HEK293 (cell line): Measurements from ENCODE around the gene NTSR2.
A peak's percentile ranks its signal among the peaks of the same experiment; 100 is the strongest.

Source experiments
- CTCF ChIA-PET: fragments of 350-600 bp; formaldehyde crosslinking; extraction: SDS; loops from one replicate; lab custom pipeline; 2021; ENCODE audit warnings: antibody characterized with exemption; lab: Yijun Ruan, JAX
- POLR2A ChIA-PET: fragments of 300-600 bp; formaldehyde crosslinking; extraction: SDS; loops from one replicate; lab custom pipeline; 2020; ENCODE audit warnings: antibody characterized with exemption, inconsistent platforms; lab: Yijun Ruan, JAX
- H3K27ac ChIP-seq: fragments of 200-500 bp; sonication (Bioruptor generic); 2 replicates; pipeline ENCODE4 v1.5.1; 2014; ENCODE audit warnings: low read depth, low read length, control low read depth, inconsistent platforms; ENCODE audit errors: extremely low read depth
- H3K36me3 ChIP-seq, 2 experiments: fragments of 200-500 bp in 1 of 2; sonication (Bioruptor generic) in 1 of 2; 1 replicate in 1 of 2; 2 replicates in 1 of 2; pipeline ENCODE4 v1.5.1; 2014 to 2017; ENCODE audit warnings: inconsistent platforms in 2 of 2, low read length in 2 of 2; ENCODE audit not compliant: control insufficient read depth in 2 of 2, insufficient read depth in 1 of 2
- H3K4me1 ChIP-seq: fragments of 200-500 bp; sonication (Bioruptor generic); 2 replicates; pipeline ENCODE4 v1.5.1; 2014; ENCODE audit warnings: mild to moderate bottlenecking, low read length, inconsistent platforms; ENCODE audit not compliant: control insufficient read depth, insufficient read depth
- H3K4me3 ChIP-seq: 2 replicates; pipeline ENCODE4 v1.5.1; 2011; ENCODE audit warnings: low read depth, mild to moderate bottlenecking, control low read depth, low read length, moderate library complexity
- H3K9me3 ChIP-seq: fragments of 200-500 bp; sonication (Bioruptor generic); 2 replicates; pipeline ENCODE4 v1.5.1; 2014; ENCODE audit warnings: low read depth, low read length, inconsistent platforms; ENCODE audit not compliant: control insufficient read depth, insufficient read depth
- BCL11B ChIP-seq: fragments of 450-650 bp; formaldehyde crosslinking; IDR thresholded peaks from 2 replicates; pipeline ENCODE4 v1.5.1; 2016; ENCODE audit warnings: low read depth, missing biosample characterization, missing genetic modification characterization
- KLF9 ChIP-seq: fragments of 450-650 bp; formaldehyde crosslinking; IDR thresholded peaks from 2 replicates; pipeline ENCODE4 v1.5.1; 2016; ENCODE audit warnings: missing biosample characterization, missing genetic modification characterization, low read depth
- RBAK ChIP-seq: fragments of 450-650 bp; formaldehyde crosslinking; IDR thresholded peaks from 2 replicates; pipeline ENCODE4 v1.5.1; 2016; ENCODE audit warnings: missing biosample characterization, missing genetic modification characterization
- ZBTB10 ChIP-seq: fragments of 450-650 bp; formaldehyde crosslinking; IDR thresholded peaks from 2 replicates; pipeline ENCODE4 v1.5.1; 2016; ENCODE audit warnings: missing biosample characterization, missing genetic modification characterization
- ZFHX2 ChIP-seq: fragments of 450-650 bp; formaldehyde crosslinking; conservative IDR thresholded peaks from 2 replicates; pipeline ENCODE4 v1.5.1; 2016; ENCODE audit warnings: missing biosample characterization, missing genetic modification characterization
- ZFP3 ChIP-seq: fragments of 450-650 bp; formaldehyde crosslinking; IDR thresholded peaks from 2 replicates; pipeline ENCODE4 v1.5.1; 2016; ENCODE audit warnings: low read depth, missing biosample characterization, missing genetic modification characterization
- ZNF112 ChIP-seq: fragments of 450-650 bp; formaldehyde crosslinking; IDR thresholded peaks from 2 replicates; pipeline ENCODE4 v1.5.0; 2017; ENCODE audit warnings: missing biosample characterization, missing genetic modification characterization
- ZNF140 ChIP-seq: fragments of 450-650 bp; formaldehyde crosslinking; IDR thresholded peaks from 2 replicates; pipeline ENCODE4 v1.5.1; 2016; ENCODE audit warnings: missing biosample characterization, missing genetic modification characterization
- ZNF2 ChIP-seq: fragments of 450-650 bp; formaldehyde crosslinking; IDR thresholded peaks from 2 replicates; pipeline ENCODE4 v1.5.1; 2016; ENCODE audit warnings: missing biosample characterization, missing genetic modification characterization
- ZNF214 ChIP-seq: fragments of 450-650 bp; formaldehyde crosslinking; IDR thresholded peaks from 2 replicates; pipeline ENCODE4 v1.5.1; 2017; ENCODE audit warnings: missing biosample characterization, mild to moderate bottlenecking, missing genetic modification characterization, borderline replicate concordance
- ZNF248 ChIP-seq: fragments of 450-650 bp; formaldehyde crosslinking; IDR thresholded peaks from 2 replicates; pipeline ENCODE4 v1.5.1; 2017; ENCODE audit warnings: missing biosample characterization, missing genetic modification characterization
- ZNF391 ChIP-seq: fragments of 450-650 bp; formaldehyde crosslinking; IDR thresholded peaks from 2 replicates; pipeline ENCODE4 v1.5.1; 2016; ENCODE audit warnings: low read depth, missing biosample characterization, missing genetic modification characterization, borderline replicate concordance
- ZNF530 ChIP-seq: fragments of 450-650 bp; formaldehyde crosslinking; IDR thresholded peaks from 2 replicates; pipeline ENCODE4 v1.5.1; 2016; ENCODE audit warnings: low read depth, missing biosample characterization, missing genetic modification characterization
- ZNF544 ChIP-seq: fragments of 450-650 bp; formaldehyde crosslinking; IDR thresholded peaks from 2 replicates; pipeline ENCODE4 v1.5.0; 2017; ENCODE audit warnings: missing biosample characterization, missing genetic modification characterization
- ZNF571 ChIP-seq: fragments of 450-650 bp; formaldehyde crosslinking; IDR thresholded peaks from 2 replicates; pipeline ENCODE4 v1.5.0; 2017; ENCODE audit warnings: missing biosample characterization, missing genetic modification characterization
- ZNF596 ChIP-seq: fragments of 450-650 bp; IDR thresholded peaks from 2 replicates; pipeline ENCODE4 v1.5.0; 2018; ENCODE audit warnings: missing biosample characterization, mild to moderate bottlenecking, missing genetic modification characterization, moderate library complexity
- ZNF600 ChIP-seq: fragments of 450-650 bp; formaldehyde crosslinking; IDR thresholded peaks from 2 replicates; pipeline ENCODE4 v1.5.1; 2016; ENCODE audit warnings: missing biosample characterization, missing genetic modification characterization
- ZNF610 ChIP-seq: fragments of 450-650 bp; formaldehyde crosslinking; IDR thresholded peaks from 2 replicates; pipeline ENCODE4 v1.5.1; 2016; ENCODE audit warnings: missing biosample characterization, missing genetic modification characterization, borderline replicate concordance
- ZNF768 ChIP-seq: fragments of 450-650 bp; formaldehyde crosslinking; IDR thresholded peaks from 2 replicates; pipeline ENCODE4 v1.5.1; 2018; ENCODE audit warnings: missing biosample characterization, mild to moderate bottlenecking, missing genetic modification characterization
- ZSCAN18 ChIP-seq: fragments of 450-650 bp; formaldehyde crosslinking; IDR thresholded peaks from 2 replicates; pipeline ENCODE4 v1.5.1; 2016; ENCODE audit warnings: missing biosample characterization, missing genetic modification characterization
- ZSCAN30 ChIP-seq: fragments of 450-650 bp; IDR thresholded peaks from 2 replicates; pipeline ENCODE4 v1.5.1; 2018; ENCODE audit warnings: missing biosample characterization, mild to moderate bottlenecking, missing genetic modification characterization, moderate library complexity
- ZXDB ChIP-seq: fragments of 450-650 bp; formaldehyde crosslinking; IDR thresholded peaks from 2 replicates; pipeline ENCODE4 v1.5.1; 2016; ENCODE audit warnings: missing biosample characterization, missing genetic modification characterization

NTSR2 gene

DNA sequence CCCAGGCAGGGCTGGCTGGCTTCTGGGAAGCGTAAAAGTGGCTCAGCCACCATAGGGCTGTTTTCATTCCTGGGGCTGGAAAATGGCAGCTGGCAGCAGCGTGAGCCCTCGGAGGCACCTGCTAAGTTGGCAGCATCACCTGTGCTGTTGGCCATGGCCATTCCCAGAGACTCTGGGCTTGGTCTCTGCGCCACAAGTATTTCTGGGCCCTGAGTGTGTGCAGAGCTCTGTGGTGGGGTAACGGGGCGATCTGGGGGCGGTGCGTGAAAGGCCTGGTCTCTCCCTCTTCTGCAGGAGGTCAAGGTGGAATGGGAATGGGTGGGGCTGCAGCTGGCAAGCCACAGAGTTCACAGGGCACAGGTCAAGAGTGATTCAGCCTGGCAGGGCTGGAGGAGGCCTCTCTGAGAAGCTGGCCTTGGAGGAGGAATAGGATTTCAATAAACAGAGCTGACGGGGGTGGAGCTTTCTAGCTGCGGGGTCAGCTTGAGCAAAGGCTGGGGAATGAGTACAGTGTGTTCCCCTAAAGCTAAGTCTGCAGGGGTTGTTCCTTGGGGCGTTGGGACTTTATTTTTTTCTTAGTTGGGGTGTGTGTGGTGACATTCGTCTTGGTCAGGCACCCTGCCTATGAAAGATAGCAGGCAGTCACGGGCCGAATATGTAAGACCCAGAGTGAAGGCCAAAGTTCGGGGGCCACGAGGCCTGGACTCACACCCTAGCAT lies 10.3 kb upstream of the NTSR2 start:
- no peak overlapping the region for H3K27ac ChIP-seq
- H3K36me3 ChIP-seq: no peaks in the 10 kb centered on the region
- H3K9me3 ChIP-seq: no peaks in the 10 kb centered on the region
- no peak for TF ChIP-seq ZNF596 (tag by site-specific recombination)
- no peak for TF ChIP-seq ZXDB
- no peak for TF ChIP-seq ZNF768 (tag by site-specific recombination)
- no peak for TF ChIP-seq BCL11B (tag by site-specific recombination)
- no peak for TF ChIP-seq ZNF391
- TF ChIP-seq RBAK (tag by site-specific recombination): no peak
- no peak for TF ChIP-seq ZNF248
- no peak for TF ChIP-seq ZNF2 (tag by site-specific recombination)
- ChIA-PET POLR2A (no interaction called here), CTCF (interaction anchor here (0.6 to 13.9 kb wide), 16 partner anchors 9 to 859 kb away, joined by 3 to 247 read pairs (median 8); a partner anchor contains a TSS)
- no peak overlapping the region for H3K4me3 ChIP-seq
- no peaks in the 10 kb centered on the region for H3K4me1 ChIP-seq

DNA sequence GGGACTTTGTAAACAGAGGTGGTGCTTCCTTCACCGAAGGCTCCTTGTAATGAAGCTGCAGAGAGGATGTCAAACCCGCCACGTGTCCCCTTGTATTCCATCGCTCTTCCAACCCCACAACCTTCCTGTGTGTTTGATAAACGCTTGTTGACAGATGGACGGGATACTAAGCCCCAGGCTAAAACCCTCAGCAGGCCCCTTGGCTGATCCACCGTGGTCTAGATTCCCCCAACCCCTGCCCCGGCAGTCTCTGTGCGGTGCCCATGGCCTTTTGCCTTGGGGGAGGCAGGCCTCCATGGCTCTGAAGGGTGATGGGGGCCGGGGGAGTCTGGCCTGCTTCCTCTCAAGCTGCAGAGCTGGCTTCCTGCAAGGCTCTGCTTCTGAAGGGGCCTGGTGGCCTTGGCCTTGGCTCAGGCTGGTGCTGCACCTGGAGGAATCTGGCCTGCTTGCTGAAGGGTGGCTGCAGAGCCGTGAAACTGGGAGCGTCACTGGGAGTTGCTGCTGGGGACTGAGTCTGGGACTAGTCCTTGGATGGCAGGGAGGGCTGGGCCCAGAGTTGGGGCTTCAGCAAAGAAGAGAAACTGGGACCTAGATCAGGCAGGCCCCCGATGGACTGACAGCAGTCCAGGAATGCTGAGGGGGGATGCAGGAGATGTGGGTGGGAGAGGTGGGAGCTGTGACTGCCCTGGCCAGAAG lies 9.6 kb upstream of the NTSR2 start:
- ChIA-PET CTCF (interaction anchor here (1.8 to 3.9 kb wide), 5 partner anchors 8 to 200 kb away, joined by 8 to 39 read pairs (median 14); no protein-coding TSS in a partner anchor), POLR2A (no interaction called here)
- Histone ChIP-seq H3K36me3 (no peaks in the 10 kb centered on the region), H3K4me1 (no peaks in the 10 kb centered on the region), H3K4me3 (no peak overlapping the region), H3K27ac (no peak overlapping the region), H3K9me3 (no peaks in the 10 kb centered on the region)
- TF ChIP-seq ZNF600 (tag by site-specific recombination): no peak
- 0 out of 2 replicates have a peak, but pooled peaks have one; percentile 10 for TF ChIP-seq ZFHX2 (tag by site-specific recombination)
- no peak for TF ChIP-seq ZNF112 (tag by site-specific recombination)
- TF ChIP-seq ZSCAN30 (tag by site-specific recombination): no peak
- TF ChIP-seq ZNF544 (tag by site-specific recombination): no peak

DNA sequence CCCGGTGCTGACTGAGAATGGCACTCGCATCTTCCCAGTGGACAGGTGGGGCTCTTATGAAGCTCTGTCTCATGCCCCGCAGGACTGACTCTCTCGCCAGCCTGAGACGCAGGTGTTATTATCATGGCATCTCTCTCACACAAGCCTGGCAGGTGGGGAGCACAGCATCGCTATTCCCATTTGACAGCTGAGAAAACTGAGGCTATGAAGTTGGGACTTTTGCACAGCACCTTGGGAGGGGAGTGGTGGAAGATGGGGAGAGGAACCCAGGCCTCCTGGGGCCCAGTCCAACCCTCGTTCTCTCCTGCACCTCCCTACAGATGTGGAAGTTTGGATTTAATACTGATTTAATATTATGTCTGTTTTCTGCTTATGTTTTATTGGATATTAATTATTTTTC lies 9.0 kb upstream of the NTSR2 start:
- no peak for TF ChIP-seq KLF9 (tag by site-specific recombination)
- TF ChIP-seq ZNF214 (tag by site-specific recombination): no peak
- no peak for TF ChIP-seq ZNF610 (tag by site-specific recombination)
- no peak for TF ChIP-seq ZBTB10 (tag by site-specific recombination)
- TF ChIP-seq ZSCAN18 (tag by site-specific recombination): no peak
- no peak for TF ChIP-seq ZNF571
- TF ChIP-seq ZNF140 (tag by site-specific recombination): no peak
- TF ChIP-seq ZFP3 (tag by site-specific recombination): no peak
- no peak for TF ChIP-seq ZNF530 (tag by site-specific recombination)
- POLR2A ChIA-PET: no interaction called here
- H3K27ac ChIP-seq: no peak overlapping the region
- H3K36me3 ChIP-seq: no peaks in the 10 kb centered on the region
- no peaks in the 10 kb centered on the region for H3K4me1 ChIP-seq
- no peaks in the 10 kb centered on the region for H3K9me3 ChIP-seq
- CTCF ChIA-PET: interaction anchor here (0.5 to 3.1 kb wide), 5 partner anchors 9 to 399 kb away, joined by 3 to 11 read pairs (median 4); no protein-coding TSS in a partner anchor
- H3K4me3 ChIP-seq: no peak overlapping the region
